OCI-LY7 (cell line): ENCODE measurements around the gene TBXT. TPM values are rescaled to one million over a fixed set of nuclear protein-coding genes. Genes with fewer than 3 reads are reported as not detected.

Experiments used
- BruUV-seq: library from RNA; stranded (reverse); fragments of 400-500 nt; replicated peaks from 2 replicates; lab custom pipeline; 2021; lab: Mats Ljungman, UMichigan
- CTCF ChIA-PET: fragments of 300-600 bp; sonication (Branson Sonifier 250); formaldehyde crosslinking; loops from one replicate; lab custom pipeline; 2022; ENCODE audit warnings: antibody characterized with exemption; ENCODE audit not compliant: unreplicated experiment; lab: Charles Lee
- POLR2A ChIA-PET: fragments of 300-600 bp; sonication (Branson Sonifier 250); formaldehyde crosslinking; loops from one replicate; lab custom pipeline; 2022; ENCODE audit warnings: antibody characterized with exemption; lab: Charles Lee
- DNase-seq: peaks from one replicate; pipeline ENCODE4 v3.0.0-alpha.2; 2015; ENCODE audit warnings: low spot score
- H2AFZ ChIP-seq: fragments of 200-600 bp; sonication (generic), shearing (Covaris generic); 2 replicates; pipeline ENCODE4 v1.6.1; 2014; ENCODE audit warnings: mild to moderate bottlenecking, antibody characterized with exemption, low read length, moderate library complexity
- H3K27ac ChIP-seq: fragments of 200-600 bp; sonication (generic); 2 replicates; pipeline ENCODE4 v1.5.1; 2014; ENCODE audit warnings: mixed run types, low read depth, mild to moderate bottlenecking, moderate library complexity, low read length, inconsistent platforms; ENCODE audit not compliant: poor library complexity, severe bottlenecking
- H3K36me3 ChIP-seq: fragments of 200-600 bp; sonication (generic); 2 replicates; pipeline ENCODE4 v1.6.1; 2014; ENCODE audit warnings: mild to moderate bottlenecking, antibody characterized with exemption, low read length, moderate library complexity, mixed read lengths; ENCODE audit not compliant: insufficient read depth
- H3K4me1 ChIP-seq: fragments of 200-600 bp; sonication (generic); 2 replicates; pipeline ENCODE4 v1.5.1; 2014; ENCODE audit warnings: mild to moderate bottlenecking, low read length; ENCODE audit not compliant: insufficient read depth, poor library complexity, severe bottlenecking
- H3K4me2 ChIP-seq: fragments of 200-600 bp; sonication (generic); 2 replicates; pipeline ENCODE4 v1.6.1; 2014; ENCODE audit warnings: mild to moderate bottlenecking, low read length
- H3K4me3 ChIP-seq: fragments of 200-600 bp; sonication (generic); 2 replicates; pipeline ENCODE4 v1.5.1; 2014; ENCODE audit warnings: mild to moderate bottlenecking, low read depth, low read length; ENCODE audit not compliant: poor library complexity, severe bottlenecking
- H3K79me2 ChIP-seq: fragments of 200-600 bp; sonication (generic); 2 replicates; pipeline ENCODE4 v1.6.1; 2016; ENCODE audit warnings: low read depth, mild to moderate bottlenecking, low read length, moderate library complexity, mixed read lengths; ENCODE audit not compliant: insufficient read depth
- H3K9me2 ChIP-seq: fragments of 200-600 bp; sonication (generic); 2 replicates; pipeline ENCODE4 v1.6.1; 2016; ENCODE audit warnings: mild to moderate bottlenecking, low read length, mixed read lengths; ENCODE audit not compliant: insufficient read depth
- H3K9me3 ChIP-seq: fragments of 200-600 bp; sonication (generic); 2 replicates; pipeline ENCODE4 v1.6.1; 2014; ENCODE audit warnings: mild to moderate bottlenecking, mixed run types, low read length, mixed read lengths
- H4K20me1 ChIP-seq: fragments of 200-600 bp; sonication (generic); 2 replicates; pipeline ENCODE4 v1.6.1; 2014; ENCODE audit warnings: mild to moderate bottlenecking, antibody characterized with exemption, low read length, moderate library complexity, mixed read lengths; ENCODE audit not compliant: insufficient read depth
- EZH2phosphoT487 ChIP-seq: fragments of 200-600 bp; sonication (generic); IDR thresholded peaks from 2 replicates; pipeline ENCODE4 v1.6.1; 2018; ENCODE audit warnings: low read depth, borderline replicate concordance, mild to moderate bottlenecking, mixed run types, antibody characterized with exemption, low read length, moderate library complexity, mixed read lengths
- intact Hi-C: fragments of 100-400 bp; cut with micrococcal nuclease; formaldehyde crosslinking; loops from one replicate; pipeline ENCODE4 v1.10.0; 2022; ENCODE audit not compliant: unreplicated experiment
- total RNA-seq, 2 experiments: library from RNA; depleted of rRNA in 1 of 2; stranded (reverse); fragments of >200 nt in 1 of 2; shearing (Covaris generic) in 1 of 2; gene quantifications; 2 replicates each; pipeline ENCODE4 v1.2.3, GENCODE V29; 2014 to 2022
- TF ChIP-seq, protein P1 (sequence below): fragments of 200-600 bp; sonication (generic); conservative IDR thresholded peaks from 2 replicates; pipeline ENCODE4 v1.5.1; 2014; ENCODE audit warnings: mild to moderate bottlenecking, antibody characterized with exemption, low read length, moderate library complexity, mixed read lengths

Gene TBXT
- total RNA-seq, 2 experiments from 2014 or later = 1.0 to 5.3 TPM

DNA sequence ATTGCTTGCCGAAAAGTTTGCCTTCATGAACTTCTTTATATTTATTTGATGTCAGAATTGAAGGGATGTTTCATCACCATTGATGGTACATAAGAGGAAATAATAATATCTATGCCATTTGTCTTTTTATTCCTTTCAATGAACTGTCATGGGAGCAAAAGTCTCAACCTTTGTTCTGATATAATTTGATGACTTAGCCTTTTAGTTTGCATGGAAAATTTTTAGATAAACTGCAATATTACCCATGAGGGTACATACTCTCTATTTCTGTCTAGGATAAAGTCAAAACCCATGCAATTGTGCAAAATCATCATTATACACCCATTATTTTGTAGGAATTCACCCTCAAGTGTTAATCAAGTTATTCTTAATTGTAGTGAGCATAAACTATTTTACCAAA is 15.9 kb downstream of the TBXT start:
- POLR2A ChIA-PET = interaction anchor here (0.7 kb wide), 1 partner anchor 26 kb away, joined by 3 read pairs; no protein-coding TSS in a partner anchor
- H3K9me3 ChIP-seq = peaks cover 6% of the 10 kb centered on the region; the same call in 1 of the 2 replicates

GRCh38 chr6:166145751-166146150 is 21.9 kb downstream of the TBXT start:
- Histone ChIP-seq H3K79me2 (no peaks in the 10 kb centered on the region), H3K27ac (no peak overlapping the region), H3K36me3 (no peaks in the 10 kb centered on the region), H3K4me2 (no peak overlapping the region), H3K4me3 (no peak overlapping the region), H3K9me3 (peaks cover 6% of the 10 kb centered on the region; the same call in 1 of the 2 replicates), H3K9me2 (no peaks in the 10 kb centered on the region), H4K20me1 (no peaks in the 10 kb centered on the region), H2AFZ (no peak overlapping the region), H3K4me1 (no peaks in the 10 kb centered on the region)
- ChIA-PET POLR2A (no interaction called here), CTCF (no interaction called here)
- no TSS peak for BruUV-seq
- intact Hi-C loops = no loop called here
- TF ChIP-seq, protein P1, sequence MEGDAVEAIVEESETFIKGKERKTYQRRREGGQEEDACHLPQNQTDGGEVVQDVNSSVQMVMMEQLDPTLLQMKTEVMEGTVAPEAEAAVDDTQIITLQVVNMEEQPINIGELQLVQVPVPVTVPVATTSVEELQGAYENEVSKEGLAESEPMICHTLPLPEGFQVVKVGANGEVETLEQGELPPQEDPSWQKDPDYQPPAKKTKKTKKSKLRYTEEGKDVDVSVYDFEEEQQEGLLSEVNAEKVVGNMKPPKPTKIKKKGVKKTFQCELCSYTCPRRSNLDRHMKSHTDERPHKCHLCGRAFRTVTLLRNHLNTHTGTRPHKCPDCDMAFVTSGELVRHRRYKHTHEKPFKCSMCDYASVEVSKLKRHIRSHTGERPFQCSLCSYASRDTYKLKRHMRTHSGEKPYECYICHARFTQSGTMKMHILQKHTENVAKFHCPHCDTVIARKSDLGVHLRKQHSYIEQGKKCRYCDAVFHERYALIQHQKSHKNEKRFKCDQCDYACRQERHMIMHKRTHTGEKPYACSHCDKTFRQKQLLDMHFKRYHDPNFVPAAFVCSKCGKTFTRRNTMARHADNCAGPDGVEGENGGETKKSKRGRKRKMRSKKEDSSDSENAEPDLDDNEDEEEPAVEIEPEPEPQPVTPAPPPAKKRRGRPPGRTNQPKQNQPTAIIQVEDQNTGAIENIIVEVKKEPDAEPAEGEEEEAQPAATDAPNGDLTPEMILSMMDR = no peak
- no peak for TF ChIP-seq EZH2phosphoT487
- DNase-seq = no peak

More for the DNA sequence above, 15.9 kb downstream of the TBXT start:
- intact Hi-C loops = no loop called here
- CTCF ChIA-PET = no interaction called here
- no peaks in the 10 kb centered on the region for H3K9me2 ChIP-seq
- no TSS peak for BruUV-seq
- no peak for TF ChIP-seq EZH2phosphoT487
- TF ChIP-seq, protein P1 = no peak
- H3K4me1 ChIP-seq = no peaks in the 10 kb centered on the region
- DNase-seq = no peak
- no peak overlapping the region for H3K4me2 ChIP-seq
- H3K4me3 ChIP-seq = no peak overlapping the region
- H4K20me1 ChIP-seq = no peaks in the 10 kb centered on the region
- H3K27ac ChIP-seq = no peak overlapping the region
- no peaks in the 10 kb centered on the region for H3K79me2 ChIP-seq
- no peaks in the 10 kb centered on the region for H3K36me3 ChIP-seq
- H2AFZ ChIP-seq = no peak overlapping the region

GRCh38 chr6:166143011-166143410 is 24.6 kb downstream of the TBXT start:
- ChIA-PET POLR2A (interaction anchor here (1.2 to 1.6 kb wide), 3 partner anchors 14 to 158 kb away, joined by 3 to 4 read pairs (median 4); no protein-coding TSS in a partner anchor), CTCF (no interaction called here)
- no peaks in the 10 kb centered on the region for H3K9me2 ChIP-seq
- H4K20me1 ChIP-seq = no peaks in the 10 kb centered on the region
- H3K9me3 ChIP-seq = no peaks in the 10 kb centered on the region
- BruUV-seq = no TSS peak
- TF ChIP-seq EZH2phosphoT487 = no peak
- intact Hi-C loops = no loop called here
- H3K4me3 ChIP-seq = no peak overlapping the region
- no peak overlapping the region for H3K4me2 ChIP-seq
- no peak overlapping the region for H3K27ac ChIP-seq
- no peak overlapping the region for H2AFZ ChIP-seq
- no peak for DNase-seq
- no peaks in the 10 kb centered on the region for H3K36me3 ChIP-seq
- no peaks in the 10 kb centered on the region for H3K79me2 ChIP-seq
- H3K4me1 ChIP-seq = no peaks in the 10 kb centered on the region
